ENCODE measurements around the gene BMPR1A. TPM values are rescaled to one million over a fixed set of nuclear protein-coding genes. Genes with fewer than 3 reads are reported as not detected.

The BMPR1A gene
- total and polyA plus RNA-seq, 9 of the 15 experiments (the other 6 are each of a cell fraction or from before 2014, with no cell fraction given), result 1.6 to 17.5 (median 9.1) TPM

GRCh38 chr10:86770412-86770960 is 14.1 kb downstream of the BMPR1A start:
- intact Hi-C loops (cut with micrococcal nuclease), result no loop called here
- H3K36me3 ChIP-seq (ENCODE audit: control insufficient read depth, insufficient read depth, low read length), result no peaks in the 10 kb centered on the region
- ChIA-PET POLR2A (interaction anchor here (0.7 to 3.0 kb wide), 6 partner anchors 9 to 93 kb away, joined by 3 to 40 read pairs (median 5); partner anchors contain the start of gene BMPR1A), CTCF (ENCODE audit: low intra/inter-chr PET ratio) (no interaction called here)
- no TSS peak for BruUV-seq (replicated peaks)
- H3K9me3 ChIP-seq (replicated peaks; ENCODE audit: control insufficient read depth, insufficient read depth, low read depth, low read length), result no peaks in the 10 kb centered on the region
- no peak overlapping the region for H3K4me3 ChIP-seq
- in situ Hi-C loops (cut with MboI), result no loop called here
- peak overlapping the region in 1 of 2 experiments; percentile 29; a peak in 1 of 4 replicates for H3K9ac ChIP-seq (ENCODE audit: insufficient read depth in 1 of 2, low read depth in 2 of 2, low read length in 2 of 2)
- H3K27ac ChIP-seq (ENCODE audit: extremely low read depth, low read depth, low read length), result no peak overlapping the region
- H3K4me1 ChIP-seq (replicated peaks in 1 of 2; ENCODE audit: control insufficient read depth in 2 of 2, insufficient read depth in 2 of 2, low read length in 2 of 2), result peaks cover 13 to 23% of the 10 kb centered on the region in 2 experiments; a peak in 4 of 5 replicates
- no peaks in the 10 kb centered on the region for H3K27me3 ChIP-seq (ENCODE audit: control insufficient read depth in 2 of 2, insufficient read depth in 2 of 2, low read length in 2 of 2)
- no peaks in the 10 kb centered on the region for H3K9me1 ChIP-seq (ENCODE audit: control insufficient read depth, insufficient read depth, low read length)
- no peak overlapping the region for H2AFZ ChIP-seq (ENCODE audit: low read depth, low read length)
- H3K79me2 ChIP-seq (ENCODE audit: control insufficient read depth, insufficient read depth, low read length), result peaks cover 75% of the 10 kb centered on the region
- ATAC-seq, result peak; percentile 90
- DNase-seq (ENCODE audit: extremely low read depth in 1 of 4, low spot score in 3 of 4), result peak; percentile 61 to 76 (median 68)
- peak overlapping the region; percentile 36 for H3K4me2 ChIP-seq (ENCODE audit: insufficient read depth, low read length)
- 0 out of 2 replicates have a peak, but pooled peaks have one; percentile 17 for TF ChIP-seq ARID1B (IDR thresholded peaks at IDR 0.05)
- TF ChIP-seq TAF7 (tag; IDR thresholded peaks at IDR 0.05), result no peak
- 0 out of 3 replicates have a peak, but pooled peaks of 1 of the 2 experiments have one; percentile 17 for TF ChIP-seq CBX3 (IDR thresholded peaks at IDR 0.05; ENCODE audit: borderline replicate concordance in 1 of 2, low read length in 2 of 2)
- TF ChIP-seq GATA2 (CRISPR knock-in tag; IDR thresholded peaks at IDR 0.05), result 0 out of 2 replicates have a peak, but pooled peaks have one; percentile 16
- no peak for TF ChIP-seq KDM5B (IDR thresholded peaks at IDR 0.05; ENCODE audit: insufficient replicate concordance, low read depth, low read length)
- TF ChIP-seq ZNF12 (CRISPR knock-in tag; IDR thresholded peaks at IDR 0.05), result peak; percentile 80; the same call in 1 of the 2 replicates
- WGBS (ENCODE audit: insufficient coverage, low coverage, missing lambda C conversion rate), result 18% methylated on average over 1 of the region's 2 CpGs
- 0 out of 2 replicates have a peak, but pooled peaks cover 4% of the 10 kb centered on the region for H4K20me1 ChIP-seq (replicated peaks; ENCODE audit: control insufficient read depth, insufficient read depth, low read length)
- FAIRE-seq, result peak; percentile 90

Measured in K562 (cell line).